Measurements from ENCODE around the gene KCNN1. TPM values are rescaled to one million over a fixed set of nuclear protein-coding genes. Genes with fewer than 3 reads are reported as not detected.
A peak's percentile ranks its signal among the peaks of the same experiment; 100 is the strongest.

KCNN1 gene
- total RNA-seq, 1 donor from 2014 or later = 1.5 TPM

- DNase-seq (ENCODE audit: low read depth) (peak; percentile 75), FAIRE-seq (no peak)
- Mint-ChIP-seq H3K9me3 (ENCODE audit: unreplicated experiment) (no peaks in the 10 kb centered on the region), H3K27ac (ENCODE audit: unreplicated experiment) (peak within 1 kb of the TSS; percentile 95), H3K36me3 (ENCODE audit: low read depth, unreplicated experiment) (peaks cover 5% of the 10 kb centered on the region), H3K4me3 (ENCODE audit: unreplicated experiment) (peak within 1 kb of the TSS; percentile 96), H3K27me3 (ENCODE audit: low read depth, unreplicated experiment) (peaks cover 8% of the 10 kb centered on the region), H3K4me1 (ENCODE audit: low read depth, unreplicated experiment) (peaks cover 5% of the 10 kb centered on the region)
- peak within 1 kb of the TSS; percentile 95 for H3K9ac ChIP-seq (ENCODE audit: low read length)
- TF ChIP-seq CTCF (IDR thresholded peaks at IDR 0.05; ENCODE audit: insufficient read depth, low read depth, low read length) (peak; percentile 64), EZH2 (IDR thresholded peaks at IDR 0.05; ENCODE audit: insufficient read depth, low read length) (no peak)
- H3K79me2 ChIP-seq (ENCODE audit: insufficient read depth, low read length) = peaks cover 15% of the 10 kb centered on the region
- peaks cover 7% of the 10 kb centered on the region for H4K20me1 ChIP-seq (ENCODE audit: insufficient read depth, low read length)
- peak within 1 kb of the TSS; percentile 98 for H3K27ac ChIP-seq (ENCODE audit: low read depth, low read length)
- H3K4me2 ChIP-seq (ENCODE audit: low read length) = peak within 1 kb of the TSS; percentile 98
- H3K27me3 ChIP-seq (ENCODE audit: insufficient read depth, low read length) = no peaks in the 10 kb centered on the region
- H3K9me3 ChIP-seq (ENCODE audit: insufficient read depth, low read depth, low read length) = no peaks in the 10 kb centered on the region
- peaks cover 16% of the 10 kb centered on the region for H3K4me1 ChIP-seq (ENCODE audit: insufficient read depth, low read length)
- H3K36me3 ChIP-seq (ENCODE audit: insufficient read depth, low read length) = no peaks in the 10 kb centered on the region
- peak within 1 kb of the TSS; percentile 99 for H2AFZ ChIP-seq (ENCODE audit: low read depth, low read length)
- H3K4me3 ChIP-seq (ENCODE audit: insufficient read depth, low read depth, low read length) = peak within 1 kb of the TSS; percentile 90
Measured at GRCh38 chr19:17932485-17933338, 34.2 kb upstream of the KCNN1 start, which contains the start of gene CCDC124. Gene CCDC124 (plus strand): TSS chr19:17933015. CDS start chr19:17936421, 3,406 bp downstream.

- H3K27me3 ChIP-seq (ENCODE audit: insufficient read depth, low read length) = no peaks in the 10 kb centered on the region
- H3K4me3 Mint-ChIP-seq (ENCODE audit: unreplicated experiment) = peak overlapping the region; percentile 96
- peaks cover 8% of the 10 kb centered on the region for H3K27me3 Mint-ChIP-seq (ENCODE audit: low read depth, unreplicated experiment)
- H3K27ac ChIP-seq (ENCODE audit: low read depth, low read length) = peak overlapping the region; percentile 98
- peak overlapping the region; percentile 90 for H3K27ac Mint-ChIP-seq (ENCODE audit: unreplicated experiment)
- H3K4me1 ChIP-seq (ENCODE audit: insufficient read depth, low read length) = peaks cover 16% of the 10 kb centered on the region
- H3K4me2 ChIP-seq (ENCODE audit: low read length) = peak overlapping the region; percentile 98
- TF ChIP-seq EZH2 (IDR thresholded peaks at IDR 0.05; ENCODE audit: insufficient read depth, low read length) = no peak
- no peak for TF ChIP-seq CTCF (IDR thresholded peaks at IDR 0.05; ENCODE audit: insufficient read depth, low read depth, low read length)
- H4K20me1 ChIP-seq (ENCODE audit: insufficient read depth, low read length) = peaks cover 14% of the 10 kb centered on the region
- DNase-seq (ENCODE audit: low read depth) = peak; percentile 29
- H3K79me2 ChIP-seq (ENCODE audit: insufficient read depth, low read length) = peaks cover 15% of the 10 kb centered on the region
- no peak for FAIRE-seq
- H2AFZ ChIP-seq (ENCODE audit: low read depth, low read length) = peak overlapping the region; percentile 99
- H3K4me3 ChIP-seq (ENCODE audit: insufficient read depth, low read depth, low read length) = peak overlapping the region; percentile 90
- H3K4me1 Mint-ChIP-seq (ENCODE audit: low read depth, unreplicated experiment) = peaks cover 5% of the 10 kb centered on the region
- H3K9me3 ChIP-seq (ENCODE audit: insufficient read depth, low read depth, low read length) = no peaks in the 10 kb centered on the region
- no peaks in the 10 kb centered on the region for H3K9me3 Mint-ChIP-seq (ENCODE audit: unreplicated experiment)
- no peaks in the 10 kb centered on the region for H3K36me3 ChIP-seq (ENCODE audit: insufficient read depth, low read length)
- peaks cover 5% of the 10 kb centered on the region for H3K36me3 Mint-ChIP-seq (ENCODE audit: low read depth, unreplicated experiment)
- peak overlapping the region; percentile 95 for H3K9ac ChIP-seq (ENCODE audit: low read length)
Measured at GRCh38 chr19:17933414-17934129, 33.3 kb upstream of the KCNN1 start.
